Activated T-cell treated with anti-CD3 and anti-CD28 coated beads, Interleukin-2, amount 50 U/mL, for 1 hour (primary cell): Measurements from ENCODE around the gene ERC2.
"Not testable (repeated sequence)": the region's sequence is repeated elsewhere in the genome, so short reads cannot be mapped to it uniquely, and the experiment has no call there.

Source experiments
- DNase-seq: peaks from one replicate; pipeline ENCODE4 v3.0.0-alpha.2; 2020

The ERC2 gene

DNA sequence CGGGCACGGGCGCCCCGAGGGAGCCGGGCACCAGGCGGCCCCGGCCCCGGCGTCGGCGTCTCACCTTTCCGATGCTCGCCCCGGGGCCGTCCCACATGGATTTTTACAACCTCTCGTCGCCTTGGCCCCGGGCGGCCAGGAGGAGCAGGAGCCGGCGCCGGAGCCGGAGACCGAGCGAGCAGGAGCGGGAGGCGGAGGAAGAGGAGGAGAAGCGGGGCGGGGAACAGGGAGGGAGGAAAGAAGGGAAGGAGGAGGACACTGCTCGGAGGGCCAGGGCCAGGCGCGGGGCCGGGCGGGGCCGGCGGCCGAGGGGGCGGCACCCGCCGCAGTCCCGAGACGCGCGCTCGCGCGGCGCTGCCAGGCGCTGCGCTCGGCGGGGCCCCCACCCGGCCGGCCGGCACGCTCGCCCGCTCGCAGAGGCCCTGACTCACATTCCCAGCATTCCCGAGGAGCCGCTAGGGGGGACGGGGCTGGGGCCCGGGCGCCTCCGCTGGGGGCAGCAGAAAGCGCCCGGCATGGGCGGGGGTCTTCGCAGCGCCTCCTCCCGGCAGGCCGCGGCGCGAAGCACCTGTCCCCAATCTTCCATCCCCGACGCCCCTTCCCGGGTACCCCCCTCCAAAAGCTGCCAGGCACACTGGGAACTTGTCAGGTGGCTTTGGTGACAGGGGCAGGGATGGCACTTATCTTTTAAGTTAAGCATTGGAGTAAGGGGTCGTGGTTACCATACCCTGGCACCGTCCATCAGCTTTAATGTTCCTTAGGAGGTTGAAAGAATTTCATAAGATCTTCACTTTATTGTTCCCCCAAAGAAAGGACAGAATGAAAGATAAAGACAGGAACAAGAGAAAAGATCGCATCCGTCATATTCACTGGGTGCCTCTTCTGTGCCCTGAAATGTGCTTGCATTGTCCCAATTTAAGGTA lies at the start of gene ERC2:
Gene ERC2, minus strand, starts transcription at position 284 of the 923 bp plus-strand sequence.
- no peak for DNase-seq

- no peak for DNase-seq
These were observed 34.5 kb upstream of the ERC2 start for GRCh38 chr3:56502738-56503137.

- DNase-seq = not testable (repeated sequence)
These were observed 28.1 kb upstream of the ERC2 start for GRCh38 chr3:56496376-56496775.

GRCh38 chr3:56494679-56495322 lies 26.5 kb upstream of the ERC2 start:
- DNase-seq = peak; percentile 60

DNA sequence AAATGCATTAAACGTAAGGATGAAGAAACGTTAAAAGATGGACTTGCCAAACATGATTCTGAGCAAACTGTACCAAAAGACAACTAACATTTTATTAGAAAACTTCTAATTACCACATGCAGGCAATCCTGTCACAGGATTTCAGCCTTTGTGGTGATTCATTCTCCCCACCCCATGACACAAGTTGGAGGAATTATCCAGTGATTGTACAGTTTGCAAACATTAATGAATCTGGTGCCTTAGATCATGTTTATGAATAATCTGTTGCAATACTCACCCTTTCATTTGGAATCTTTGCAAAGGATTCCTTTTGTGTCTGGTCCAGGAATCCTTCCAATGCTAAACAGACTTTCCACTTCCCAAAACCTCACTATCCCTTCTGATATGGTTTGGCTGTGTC lies 23.3 kb upstream of the ERC2 start:
- no peak for DNase-seq

- DNase-seq = no peak
These were observed 20.7 kb upstream of the ERC2 start for GRCh38 chr3:56488812-56489600.

- no peak for DNase-seq
These were observed 16.3 kb upstream of the ERC2 start for GRCh38 chr3:56484525-56485032.

DNA sequence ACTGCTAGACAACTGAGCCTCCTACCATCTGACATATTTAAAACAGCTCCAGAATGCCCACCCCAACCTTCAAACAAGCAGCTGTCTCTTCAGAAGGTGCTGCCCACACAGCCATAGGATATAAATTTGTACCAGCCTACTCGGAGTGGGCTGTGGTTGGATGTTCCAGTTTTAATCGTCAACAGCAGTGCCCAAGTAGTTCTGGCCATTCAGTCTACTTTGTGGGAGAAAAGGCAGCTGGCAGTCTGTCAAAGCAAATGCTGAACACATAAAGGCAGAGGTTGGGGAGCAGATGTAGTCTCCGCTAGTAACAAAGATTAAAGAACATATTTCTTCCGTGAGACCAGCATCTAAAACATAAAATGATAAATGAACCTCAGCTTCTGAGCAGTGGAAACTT lies 15.9 kb upstream of the ERC2 start:
- DNase-seq = no peak

- no peak for DNase-seq
These were observed 9.4 kb upstream of the ERC2 start for GRCh38 chr3:56477646-56478045.

DNA sequence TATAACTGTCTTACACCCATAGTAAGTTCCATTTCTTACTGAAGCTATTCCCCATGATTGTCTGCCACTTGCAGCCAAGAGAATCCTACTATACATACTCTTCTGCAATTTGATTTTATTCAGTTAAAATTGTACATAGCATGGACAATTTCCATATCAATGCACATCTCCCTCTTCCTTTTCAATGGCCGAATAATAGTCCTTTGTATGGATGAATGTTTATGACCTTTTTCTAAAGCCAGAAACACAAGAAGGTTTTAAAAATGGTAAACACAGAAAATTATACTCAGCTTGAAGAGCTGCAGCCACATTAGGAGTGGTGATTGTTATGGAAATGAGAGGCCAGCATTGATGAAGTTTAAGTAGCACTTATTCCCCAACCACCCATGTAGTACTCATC lies 8.5 kb upstream of the ERC2 start:
- DNase-seq = no peak

DNA sequence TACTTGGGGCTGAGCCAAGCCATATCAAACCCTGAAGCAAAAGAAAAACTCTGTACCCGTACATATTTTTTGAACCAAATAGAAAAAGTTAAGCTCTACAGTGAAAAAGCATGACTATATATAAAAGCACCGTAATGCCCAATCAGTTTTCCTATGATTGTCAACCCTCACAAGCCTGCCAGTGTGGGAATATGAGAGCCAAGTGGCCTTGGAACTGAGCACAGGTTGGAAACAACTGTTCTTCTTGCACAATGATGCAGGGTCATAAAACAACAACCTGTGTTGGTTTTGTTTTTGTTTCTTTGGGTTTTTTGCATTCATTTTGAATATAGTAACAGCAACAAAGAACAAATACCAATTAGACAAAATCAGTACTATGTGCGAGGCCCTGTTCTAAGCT lies 3.5 kb upstream of the ERC2 start:
- DNase-seq = no peak

GRCh38 chr3:56469141-56469540 lies 874 bp upstream of the ERC2 start:
- DNase-seq = no peak

GRCh38 chr3:56467801-56468183 lies 475 bp downstream of the ERC2 start:
- no peak for DNase-seq

GRCh38 chr3:56467108-56467507 lies 1.2 kb downstream of the ERC2 start:
- no peak for DNase-seq

DNA sequence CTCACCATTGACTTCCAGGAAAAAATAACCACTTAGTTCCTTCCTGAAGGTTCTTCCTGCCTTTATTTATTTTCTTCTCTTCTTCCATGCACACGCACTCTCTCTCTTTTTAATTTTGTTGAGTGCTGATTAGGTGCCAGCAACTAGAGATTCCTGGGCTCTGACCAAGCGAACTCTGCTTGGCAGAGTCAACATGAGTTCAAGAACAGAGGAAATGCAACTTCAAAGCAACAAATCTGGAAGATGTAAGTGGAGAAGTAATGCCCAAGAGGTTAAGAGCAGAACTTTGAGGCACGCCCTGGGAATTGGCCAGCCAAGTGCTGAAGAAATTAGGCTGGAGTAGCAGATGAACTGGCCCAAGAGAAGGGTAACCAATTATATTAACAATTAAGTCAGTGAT lies 8.5 kb downstream of the ERC2 start:
- no peak for DNase-seq

GRCh38 chr3:56459104-56459496 lies 9.2 kb downstream of the ERC2 start:
- DNase-seq = no peak

- DNase-seq = no peak
These were observed 9.7 kb downstream of the ERC2 start for GRCh38 chr3:56458496-56459103.

- no peak for DNase-seq
These were observed 12.2 kb downstream of the ERC2 start for GRCh38 chr3:56456117-56456516.

DNA sequence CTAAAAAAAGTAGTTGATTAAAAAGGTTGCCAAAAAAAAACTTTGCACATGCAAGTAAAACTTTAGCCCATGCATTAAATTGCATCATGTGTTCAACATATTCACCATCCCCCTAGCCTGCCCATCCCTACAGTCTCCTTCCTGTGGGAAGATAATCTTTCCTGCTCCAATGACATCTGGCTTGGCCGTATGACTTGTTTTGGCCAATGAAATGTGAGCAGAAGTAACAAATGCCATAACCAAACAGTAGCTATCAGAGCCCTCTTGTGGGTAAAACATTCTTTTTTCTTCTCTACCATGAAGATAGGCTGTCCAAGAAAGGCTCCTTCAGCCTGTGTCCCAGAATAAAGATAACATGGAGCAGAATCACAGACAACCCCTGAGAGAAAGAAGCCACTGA lies 15.3 kb downstream of the ERC2 start:
- no peak for DNase-seq

DNA sequence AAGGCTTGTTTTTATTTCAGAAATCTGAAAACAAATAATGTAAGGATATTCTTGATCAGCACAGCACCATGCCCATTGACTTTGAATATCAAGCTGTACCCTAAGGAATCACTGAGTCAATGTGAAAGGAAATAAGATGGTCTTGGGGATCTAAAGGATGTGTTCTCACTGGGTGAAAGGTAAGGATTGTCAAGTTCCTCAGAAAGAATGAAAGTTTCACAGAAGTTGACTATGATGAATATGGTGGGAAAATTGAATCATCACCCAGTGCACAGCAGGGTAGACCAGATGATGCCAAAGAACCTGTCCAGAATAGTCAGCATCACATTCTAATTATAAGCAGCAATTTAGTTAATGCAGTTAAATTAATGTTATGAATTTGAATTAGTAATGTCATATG lies 16.2 kb downstream of the ERC2 start:
- DNase-seq = no peak

GRCh38 chr3:56443372-56443771 lies 24.9 kb downstream of the ERC2 start:
- DNase-seq = no peak

DNA sequence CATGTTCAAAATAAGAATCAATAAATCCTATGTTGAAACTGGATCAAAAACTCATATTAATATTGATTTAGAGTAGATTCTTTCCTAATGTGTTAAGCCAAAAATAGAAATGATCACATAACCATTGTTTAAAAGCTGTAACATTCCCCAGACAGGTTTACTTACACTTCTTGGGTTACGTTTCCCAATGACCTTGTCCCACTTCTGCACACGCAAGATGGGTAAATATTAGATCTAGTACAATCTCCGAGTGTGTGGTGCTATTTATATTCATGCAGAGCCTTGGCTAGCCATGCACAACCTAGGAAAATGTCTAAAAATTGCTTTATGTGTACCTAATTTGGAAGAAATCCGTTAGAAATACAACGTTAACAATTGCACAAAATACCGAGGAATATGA lies 39.6 kb downstream of the ERC2 start:
- no peak for DNase-seq

GRCh38 chr3:56424885-56425284 lies 43.4 kb downstream of the ERC2 start:
- no peak for DNase-seq
